Measurements from ENCODE around the gene GPSM3.

The GPSM3 gene

GRCh38 chr6:32190054-32190851 is 2.2 kb downstream of the GPSM3 start, which contains the start of gene PBX2 (continued):
- TF ChIP-seq ATF2 (tag by site-specific recombination; IDR thresholded peaks at IDR 0.05; ENCODE audit: low read depth) (no peak), ZNF174 (tag by site-specific recombination; IDR thresholded peaks at IDR 0.05) (no peak), ZNF514 (tag by site-specific recombination; IDR thresholded peaks at IDR 0.05) (no peak), ZNF792 (tag by site-specific recombination; IDR thresholded peaks at IDR 0.05) (no peak), ZNF677 (tag by site-specific recombination; IDR thresholded peaks at IDR 0.05) (no peak), ZBTB48 (tag by site-specific recombination; IDR thresholded peaks at IDR 0.05) (no peak), PRDM2 (tag by site-specific recombination; IDR thresholded peaks at IDR 0.05; ENCODE audit: borderline replicate concordance) (no peak), MEIS1 (CRISPR knock-in tag; IDR thresholded peaks at IDR 0.05; ENCODE audit: borderline replicate concordance) (no peak), ZNF121 (tag by site-specific recombination; IDR thresholded peaks at IDR 0.05) (no peak), ZNF768 (tag by site-specific recombination; IDR thresholded peaks at IDR 0.05) (no peak), ZNF571 (tag by site-specific recombination; IDR thresholded peaks at IDR 0.05) (no peak), TSHZ1 (tag by site-specific recombination; IDR thresholded peaks at IDR 0.05; ENCODE audit: borderline replicate concordance) (no peak; the same call in 1 of the 2 replicates), KLF7 (tag by site-specific recombination; IDR thresholded peaks at IDR 0.05; ENCODE audit: borderline replicate concordance) (0 out of 2 replicates have a peak, but pooled peaks have one; percentile 51), ZNF626 (tag by site-specific recombination; IDR thresholded peaks at IDR 0.05) (no peak), ZSCAN30 (tag by site-specific recombination; IDR thresholded peaks at IDR 0.05) (no peak), ZNF394 (tag by site-specific recombination; IDR thresholded peaks at IDR 0.05; ENCODE audit: borderline replicate concordance) (peak; percentile 97), ZNF133 (tag by site-specific recombination; IDR thresholded peaks at IDR 0.05) (no peak), REST (tag by site-specific recombination; IDR thresholded peaks at IDR 0.05) (peak; percentile 53; the same call in 1 of the 2 replicates), ZBTB8A (tag by site-specific recombination; IDR thresholded peaks at IDR 0.05) (0 out of 2 replicates have a peak, but pooled peaks have one; percentile 31), ZNF292 (tag by site-specific recombination; IDR thresholded peaks at IDR 0.05; ENCODE audit: borderline replicate concordance, low read depth) (no peak), ZNF639 (tag by site-specific recombination; IDR thresholded peaks at IDR 0.05) (peak; percentile 77; the same call in 1 of the 2 replicates)
